Heart left ventricle (tissue), 16 donors: ENCODE data around the gene IVNS1ABP. TPM values are rescaled to one million over a fixed set of nuclear protein-coding genes. Genes with fewer than 3 reads are reported as not detected.

Experiments
- ATAC-seq, 4 donors: fragments of 200-7000 bp; cut with Tn5 transposase; one replicate each; pipeline ENCODE4 v1.9.1; 2020 to 2022; ENCODE audit warnings: moderate library complexity in 4 of 4, mild to moderate bottlenecking in 3 of 4, moderate number of reproducible peaks in 1 of 4
- DNase-seq, 5 donors: peaks; one replicate each; pipeline ENCODE4 v3.0.0-alpha.2; 2020
- H3K27ac ChIP-seq, 12 donors: fragments of 200-600 bp; sonication (generic) in 4 of 12; one replicate each; pipeline versions ENCODE4 v1.5.0 to v1.8.0; 2016 to 2022; ENCODE audit warnings: mild to moderate bottlenecking in 2 of 12
- H3K27me3 ChIP-seq, 9 donors: fragments of 200-600 bp; sonication (generic) in 2 of 9; one replicate each; pipeline versions ENCODE4 v1.5.1 to v1.8.0; 2016 to 2022; ENCODE audit warnings: mild to moderate bottlenecking in 3 of 9
- H3K36me3 ChIP-seq, 9 donors: fragments of 200-600 bp; sonication (generic) in 2 of 9; one replicate each; pipeline versions ENCODE4 v1.5.0 to v1.8.0; 2018 to 2022; ENCODE audit warnings: mild to moderate bottlenecking in 2 of 9
- H3K4me1 ChIP-seq, 12 donors: fragments of 200-600 bp; sonication (generic) in 4 of 12; one replicate each; pipeline versions ENCODE4 v1.5.0 to v1.8.0; 2016 to 2022; ENCODE audit warnings: mild to moderate bottlenecking in 3 of 12
- H3K4me3 ChIP-seq, 12 donors: fragments of 200-600 bp; sonication (generic) in 4 of 12; one replicate each; pipeline versions ENCODE4 v1.5.0 to v1.8.0; 2017 to 2022; ENCODE audit warnings: mild to moderate bottlenecking in 9 of 12, moderate library complexity in 4 of 12
- H3K9me3 ChIP-seq, 12 donors: fragments of 200-600 bp; sonication (generic) in 4 of 12; one replicate each; pipeline versions ENCODE4 v1.5.0 to v1.8.0; 2016 to 2022; ENCODE audit warnings: mild to moderate bottlenecking in 1 of 12
- POLR2A ChIP-seq, 2 donors: fragments of 450-650 bp; IDR thresholded peaks; one replicate each; pipeline ENCODE4 v1.6.1; 2017; ENCODE audit warnings: antibody characterized with exemption in 2 of 2, mild to moderate bottlenecking in 2 of 2, moderate library complexity in 2 of 2
- WGBS, 4 donors: extraction: QIAGEN DNeasy Blood & Tissue Kit in 2 of 4; methylation state at CpG; one replicate each; pipeline versions ENCODE4 v1.1.5 to v1.1.7; 2013 to 2018; 5-methylcytosine and 5-hydroxymethylcytosine counted together
- intact Hi-C, 10 donors: fragments of 100-400 bp; cut with DNase I; formaldehyde crosslinking; loops; one replicate each; pipeline versions ENCODE4 v1.11.1 to v1.14.2; 2022
- polyA plus RNA-seq, 2 donors: library from polyadenylated mRNA; stranded (reverse); fragments of 200-250 nt; gene quantifications; one replicate each; pipeline ENCODE4 v1.2.3, GENCODE V29; 2013
- total RNA-seq, 9 donors: library from RNA; depleted of rRNA in 2 of 9; stranded (reverse); fragments of >200 nt in 2 of 9; fragmentation: NEBNext Ultra II Directional in 3 of 9; extraction: Animal tissue kit (Norgen Biotek cat#: 25700) in 3 of 9; gene quantifications; one replicate each; pipeline versions ENCODE4 v1.1.0 to v1.2.4, GENCODE V29; 2016 to 2023
- TF ChIP-seq, protein P1 (sequence below), 12 donors: fragments of 200-600 bp; sonication (generic) in 4 of 12; IDR thresholded peaks; one replicate each; pipeline versions ENCODE4 v1.5.0 to v1.8.0; 2018 to 2022; ENCODE audit warnings: antibody characterized with exemption in 12 of 12, mild to moderate bottlenecking in 5 of 12
- donor health status: ischemic (EF 13 %, LVEDD 7.1; RV severe dilation, severe dysfunction).
- donor health status: healthy with polysubstance abuse.
- donor health status: DM: no; HTN: yes; CAD: no.
- donor health status: DM: no; HTN: no; CAD: no.
- donor health status: ischemic (EF 25% LVEDD 6.9; RV normal size, moderate dysfunction).
- donor health status: ischemic (EF 25% LVEDD 5.7; RV mildly dilated, moderate dysfunction).
- donor health status: healthy.
- donor health status: DM: yes; HTN: yes; CAD: no.
- donor health status: ischemic (EF 35%, LVEDD 5.7; RV mildly dilated, moderate dysfunction).
- donor health status: nonischemic (EF 11% LVEDD 7.7; RV severe dilation, severe dysfunction).
- donor health status: DM: yes; HTN: yes; CAD: no.
- donor health status: PGD.
- donor health status: ischemic (EF 29% LVEDD 5.4; RV normal size, mild dysfunction).
- donor health status: nonischemic (EF 23%, LVEDD 6.1; RV moderate dilation, normal function).

IVNS1ABP gene
- total and polyA plus RNA-seq, 11 donors = 24.7 to 95.2 (median 58.0) TPM

DNA sequence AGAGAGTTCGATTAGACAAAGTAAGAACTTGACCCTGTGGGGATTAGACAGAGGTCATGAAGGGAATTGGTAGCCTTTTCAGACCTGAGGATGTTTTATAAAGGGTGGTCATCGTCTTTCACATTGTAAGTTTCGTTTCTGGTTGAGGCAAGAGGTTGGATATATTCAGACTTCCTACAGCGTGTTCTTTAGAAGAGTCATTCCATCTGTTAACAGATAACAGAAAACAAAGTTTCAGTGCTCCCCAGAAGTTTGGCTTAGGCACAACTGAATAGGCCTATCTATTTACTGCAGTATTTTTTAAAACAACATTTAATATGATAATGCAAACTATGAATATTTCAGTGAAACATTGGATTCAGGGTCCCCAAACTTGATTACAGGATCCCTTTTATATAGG lies 17.1 kb upstream of the IVNS1ABP start:
- H3K27me3 ChIP-seq = no peaks in the 10 kb centered on the region
- WGBS, 4 donors = 55 to 68% (median 62%) methylated on average over 4 of the region's 4 CpGs
- peak overlapping the region in 1 of 12 donors; percentile 10 for H3K4me3 ChIP-seq
- peak overlapping the region in 1 of 12 donors; percentile 10 for H3K27ac ChIP-seq
- H3K36me3 ChIP-seq = no peaks in the 10 kb centered on the region
- TF ChIP-seq, protein P1, sequence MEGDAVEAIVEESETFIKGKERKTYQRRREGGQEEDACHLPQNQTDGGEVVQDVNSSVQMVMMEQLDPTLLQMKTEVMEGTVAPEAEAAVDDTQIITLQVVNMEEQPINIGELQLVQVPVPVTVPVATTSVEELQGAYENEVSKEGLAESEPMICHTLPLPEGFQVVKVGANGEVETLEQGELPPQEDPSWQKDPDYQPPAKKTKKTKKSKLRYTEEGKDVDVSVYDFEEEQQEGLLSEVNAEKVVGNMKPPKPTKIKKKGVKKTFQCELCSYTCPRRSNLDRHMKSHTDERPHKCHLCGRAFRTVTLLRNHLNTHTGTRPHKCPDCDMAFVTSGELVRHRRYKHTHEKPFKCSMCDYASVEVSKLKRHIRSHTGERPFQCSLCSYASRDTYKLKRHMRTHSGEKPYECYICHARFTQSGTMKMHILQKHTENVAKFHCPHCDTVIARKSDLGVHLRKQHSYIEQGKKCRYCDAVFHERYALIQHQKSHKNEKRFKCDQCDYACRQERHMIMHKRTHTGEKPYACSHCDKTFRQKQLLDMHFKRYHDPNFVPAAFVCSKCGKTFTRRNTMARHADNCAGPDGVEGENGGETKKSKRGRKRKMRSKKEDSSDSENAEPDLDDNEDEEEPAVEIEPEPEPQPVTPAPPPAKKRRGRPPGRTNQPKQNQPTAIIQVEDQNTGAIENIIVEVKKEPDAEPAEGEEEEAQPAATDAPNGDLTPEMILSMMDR (IDR thresholded peaks at IDR 0.05) = no peak
- TF ChIP-seq POLR2A (IDR thresholded peaks at IDR 0.05) = no peak
- peaks cover 0 to 25% (median 0%) of the 10 kb centered on the region in 12 donors for H3K4me1 ChIP-seq
- intact Hi-C loops = no loop called here
- no peak for ATAC-seq
- DNase-seq = no peak
- no peaks in the 10 kb centered on the region for H3K9me3 ChIP-seq

DNA sequence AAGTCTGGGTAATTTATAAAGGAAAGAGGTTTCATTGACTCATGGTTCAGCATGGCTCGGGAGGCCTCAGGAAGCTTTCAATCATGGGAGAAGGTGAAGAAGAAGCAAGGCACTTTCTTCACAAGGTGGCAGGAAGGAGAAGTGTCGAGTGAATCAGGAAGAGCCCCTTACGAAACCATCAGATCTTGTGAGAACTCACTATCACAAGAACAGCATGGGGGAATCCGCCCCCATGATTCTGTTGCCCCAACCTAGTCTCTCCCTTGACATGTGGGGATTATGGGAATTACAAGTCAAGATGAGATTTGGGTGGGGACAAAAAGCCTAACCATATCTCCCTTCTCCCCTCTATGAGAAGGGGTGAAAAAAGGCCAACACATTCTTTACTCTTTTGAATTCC lies 11.2 kb upstream of the IVNS1ABP start:
- TF ChIP-seq POLR2A (IDR thresholded peaks at IDR 0.05) = no peak
- TF ChIP-seq, protein P1 (IDR thresholded peaks at IDR 0.05) = no peak
- Histone ChIP-seq H3K4me3 (no peak overlapping the region), H3K9me3 (no peaks in the 10 kb centered on the region), H3K4me1 (no peaks in the 10 kb centered on the region), H3K27ac (no peak overlapping the region), H3K36me3 (no peaks in the 10 kb centered on the region), H3K27me3 (no peaks in the 10 kb centered on the region)
- WGBS, 4 donors = 91 to 94% (median 93%) methylated on average over 4 of the region's 4 CpGs
- intact Hi-C loops = loop anchor here in 1 of 10 donors (5.0 kb wide), 1 partner anchor 69 kb away; no protein-coding TSS in a partner anchor
- DNase-seq = no peak
- ATAC-seq = no peak

DNA sequence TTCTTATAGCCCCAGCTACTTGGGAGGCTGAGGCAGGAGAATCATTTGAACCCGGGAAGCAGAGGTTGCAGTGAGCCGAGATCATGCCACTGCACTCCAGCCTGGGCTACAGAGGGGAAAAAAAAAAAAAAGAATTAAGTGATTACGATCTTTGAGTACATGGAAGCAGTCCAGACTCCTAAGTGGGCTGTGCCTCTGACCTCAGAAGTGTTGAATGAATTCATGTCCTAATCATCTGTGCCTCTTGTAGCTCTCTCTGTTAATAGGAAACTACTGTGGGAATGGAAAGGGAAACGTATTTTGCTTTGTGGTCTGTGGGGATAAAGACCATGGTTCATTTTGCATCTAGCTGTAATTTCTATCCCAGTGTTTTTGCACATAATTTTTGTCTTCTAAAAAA lies 8.4 kb upstream of the IVNS1ABP start:
- TF ChIP-seq POLR2A (IDR thresholded peaks at IDR 0.05) = no peak
- TF ChIP-seq, protein P1 (IDR thresholded peaks at IDR 0.05) = no peak
- H3K4me1 ChIP-seq = no peaks in the 10 kb centered on the region
- ATAC-seq (no peak), DNase-seq (no peak)
- H3K4me3 ChIP-seq = no peak overlapping the region
- H3K36me3 ChIP-seq = no peaks in the 10 kb centered on the region
- intact Hi-C loops = loop anchor here in 1 of 10 donors (5.0 kb wide), 1 partner anchor 72 kb away; no protein-coding TSS in a partner anchor
- peaks cover 0 to 3% (median 0%) of the 10 kb centered on the region in 12 donors for H3K9me3 ChIP-seq
- WGBS, 4 donors = 47 to 58% (median 54%) methylated on average over 4 of the region's 4 CpGs
- H3K27me3 ChIP-seq = no peaks in the 10 kb centered on the region
- H3K27ac ChIP-seq = no peak overlapping the region

DNA sequence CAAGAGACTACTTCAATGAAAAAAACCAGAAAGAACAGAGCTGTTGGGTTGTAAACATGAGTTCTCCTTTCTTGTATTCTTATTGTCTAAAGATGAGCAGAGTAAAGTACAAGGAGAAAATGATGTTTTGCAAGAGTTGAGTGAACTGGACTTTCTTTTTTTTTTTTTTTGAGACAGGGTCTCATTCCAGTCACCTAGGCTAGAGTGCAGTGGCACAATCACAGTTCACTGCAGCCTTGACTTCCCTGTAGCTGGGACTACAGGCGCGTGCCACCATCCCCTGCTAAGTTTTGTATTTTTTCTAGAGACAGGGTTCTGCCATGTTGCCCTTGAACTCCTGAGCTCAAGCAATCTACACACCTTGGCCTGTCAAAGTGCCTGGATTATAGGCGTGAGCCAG lies 7.1 kb upstream of the IVNS1ABP start:
- intact Hi-C loops = no loop called here
- Histone ChIP-seq H3K27me3 (no peaks in the 10 kb centered on the region), H3K4me3 (no peak overlapping the region), H3K9me3 (peaks cover 0 to 3% (median 0%) of the 10 kb centered on the region in 12 donors), H3K4me1 (peaks cover 0 to under 1% (median 0%) of the 10 kb centered on the region in 12 donors), H3K36me3 (no peaks in the 10 kb centered on the region), H3K27ac (no peak overlapping the region)
- DNase-seq (no peak), ATAC-seq (no peak)
- TF ChIP-seq POLR2A (IDR thresholded peaks at IDR 0.05) = no peak
- TF ChIP-seq, protein P1 (IDR thresholded peaks at IDR 0.05) = no peak
- 92 to 100% (median 95%) methylated on average over 3 of the region's 3 CpGs for WGBS, 4 donors
